Transverse colon (tissue), 4 donors: Measurements from ENCODE around the gene NDUFA12.

Source experiments
- CTCF ChIP-seq, 5 experiments: fragments of 200-600 bp in 3 of 5; fragments of 450-650 bp in 2 of 5; sonication (generic) in 3 of 5; IDR thresholded peaks; 1 replicate in 2 of 5; 2 replicates in 3 of 5; pipeline ENCODE4 v1.5.1; 2016 to 2017; ENCODE audit warnings: antibody characterized with exemption in 5 of 5, inconsistent platforms in 3 of 5, mild to moderate bottlenecking in 2 of 5, moderate library complexity in 1 of 5
- EP300 ChIP-seq: sonication (generic); formaldehyde crosslinking; IDR thresholded peaks from one replicate; pipeline ENCODE4 v1.6.1; 2017; ENCODE audit warnings: antibody characterized with exemption, low read depth
- POLR2A ChIP-seq: fragments of 450-650 bp; IDR thresholded peaks from one replicate; pipeline ENCODE4 v1.6.1; 2016; ENCODE audit warnings: antibody characterized with exemption, mild to moderate bottlenecking, moderate library complexity
- POLR2AphosphoS5 ChIP-seq, 3 donors: sonication (generic); formaldehyde crosslinking; IDR thresholded peaks; one replicate each; pipeline ENCODE4 v1.6.1; 2016; ENCODE audit warnings: antibody characterized with exemption in 3 of 3

GRCh38 chr12:94997061-94997460, 6.4 kb downstream of the NDUFA12 start:
- TF ChIP-seq CTCF (IDR thresholded peaks at IDR 0.05) = no peak
- no peak for TF ChIP-seq EP300
- no peak for TF ChIP-seq POLR2A
- TF ChIP-seq POLR2AphosphoS5 (IDR thresholded peaks at IDR 0.05) = no peak
